Endothelial cell (in vitro differentiated cells): Measurements from ENCODE around the gene ZBBX. TPM values are rescaled to one million over a fixed set of nuclear protein-coding genes. Genes with fewer than 3 reads are reported as not detected.

Source experiments
- DNase-seq: peaks from one replicate; pipeline ENCODE4 v3.0.0; 2021; ENCODE audit warnings: low spot score
- H3K27ac Mint-ChIP-seq: one replicate; pipeline ENCODE4 v1.8.0; 2021; ENCODE audit warnings: mixed read lengths, inconsistent platforms; ENCODE audit not compliant: unreplicated experiment
- H3K27me3 Mint-ChIP-seq: one replicate; pipeline ENCODE4 v1.8.0; 2021; ENCODE audit warnings: mild to moderate bottlenecking, moderate library complexity, mixed read lengths, inconsistent platforms; ENCODE audit not compliant: unreplicated experiment
- H3K36me3 Mint-ChIP-seq: one replicate; pipeline ENCODE4 v1.8.0; 2021; ENCODE audit warnings: mild to moderate bottlenecking, low read depth, mixed read lengths, inconsistent platforms; ENCODE audit not compliant: unreplicated experiment
- H3K4me1 Mint-ChIP-seq: one replicate; pipeline ENCODE4 v1.8.0; 2021; ENCODE audit warnings: mild to moderate bottlenecking, mixed read lengths, inconsistent platforms; ENCODE audit not compliant: unreplicated experiment
- H3K4me3 Mint-ChIP-seq: one replicate; pipeline ENCODE4 v1.8.0; 2021; ENCODE audit warnings: mild to moderate bottlenecking, mixed read lengths, inconsistent platforms; ENCODE audit not compliant: unreplicated experiment
- H3K9me3 Mint-ChIP-seq: one replicate; pipeline ENCODE4 v1.8.0; 2021; ENCODE audit warnings: mixed read lengths, inconsistent platforms; ENCODE audit not compliant: unreplicated experiment
- total RNA-seq: library from RNA; stranded (reverse); fragmentation: NEBNext Ultra II Directional; extraction: Animal tissue kit (Norgen Biotek cat#: 25700); gene quantifications from one replicate; pipeline ENCODE4 v1.2.1, GENCODE V29; 2021; ENCODE audit not compliant: unreplicated experiment
- TF ChIP-seq, protein P1 (sequence below): fragments of 200-600 bp; sonication (generic); IDR thresholded peaks from one replicate; pipeline ENCODE4 v1.5.0; 2021; ENCODE audit warnings: antibody characterized with exemption; ENCODE audit not compliant: unreplicated experiment

Gene ZBBX
- total RNA-seq, 1 donor from 2014 or later = 3.2 TPM

DNA sequence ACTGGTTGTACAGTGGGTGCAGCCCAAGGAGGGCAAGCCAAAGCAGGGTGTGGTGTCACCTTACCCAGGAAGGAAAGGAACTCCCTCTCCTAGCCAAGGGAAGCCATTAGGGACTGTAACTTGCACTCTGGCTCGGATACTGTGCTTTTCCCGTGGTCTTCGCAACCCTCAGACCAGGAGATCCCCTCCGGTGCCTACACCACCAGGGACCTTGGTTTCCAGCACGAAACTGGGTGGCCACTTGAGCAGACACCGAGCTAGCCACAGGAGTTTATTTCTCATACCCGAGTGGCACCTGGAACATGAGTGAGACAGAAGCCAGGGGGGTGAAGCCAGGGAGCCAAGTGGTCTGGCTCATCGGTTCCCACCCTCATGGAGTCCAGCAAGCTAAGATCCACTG lies 90.7 kb downstream of the ZBBX start:
- no peak overlapping the region for H3K4me3 Mint-ChIP-seq
- peaks cover 1% of the 10 kb centered on the region for H3K27me3 Mint-ChIP-seq
- TF ChIP-seq, protein P1, sequence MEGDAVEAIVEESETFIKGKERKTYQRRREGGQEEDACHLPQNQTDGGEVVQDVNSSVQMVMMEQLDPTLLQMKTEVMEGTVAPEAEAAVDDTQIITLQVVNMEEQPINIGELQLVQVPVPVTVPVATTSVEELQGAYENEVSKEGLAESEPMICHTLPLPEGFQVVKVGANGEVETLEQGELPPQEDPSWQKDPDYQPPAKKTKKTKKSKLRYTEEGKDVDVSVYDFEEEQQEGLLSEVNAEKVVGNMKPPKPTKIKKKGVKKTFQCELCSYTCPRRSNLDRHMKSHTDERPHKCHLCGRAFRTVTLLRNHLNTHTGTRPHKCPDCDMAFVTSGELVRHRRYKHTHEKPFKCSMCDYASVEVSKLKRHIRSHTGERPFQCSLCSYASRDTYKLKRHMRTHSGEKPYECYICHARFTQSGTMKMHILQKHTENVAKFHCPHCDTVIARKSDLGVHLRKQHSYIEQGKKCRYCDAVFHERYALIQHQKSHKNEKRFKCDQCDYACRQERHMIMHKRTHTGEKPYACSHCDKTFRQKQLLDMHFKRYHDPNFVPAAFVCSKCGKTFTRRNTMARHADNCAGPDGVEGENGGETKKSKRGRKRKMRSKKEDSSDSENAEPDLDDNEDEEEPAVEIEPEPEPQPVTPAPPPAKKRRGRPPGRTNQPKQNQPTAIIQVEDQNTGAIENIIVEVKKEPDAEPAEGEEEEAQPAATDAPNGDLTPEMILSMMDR = no peak
- no peak for DNase-seq
- no peaks in the 10 kb centered on the region for H3K36me3 Mint-ChIP-seq
- peaks cover 2% of the 10 kb centered on the region for H3K4me1 Mint-ChIP-seq
- no peaks in the 10 kb centered on the region for H3K9me3 Mint-ChIP-seq
- no peak overlapping the region for H3K27ac Mint-ChIP-seq

DNA sequence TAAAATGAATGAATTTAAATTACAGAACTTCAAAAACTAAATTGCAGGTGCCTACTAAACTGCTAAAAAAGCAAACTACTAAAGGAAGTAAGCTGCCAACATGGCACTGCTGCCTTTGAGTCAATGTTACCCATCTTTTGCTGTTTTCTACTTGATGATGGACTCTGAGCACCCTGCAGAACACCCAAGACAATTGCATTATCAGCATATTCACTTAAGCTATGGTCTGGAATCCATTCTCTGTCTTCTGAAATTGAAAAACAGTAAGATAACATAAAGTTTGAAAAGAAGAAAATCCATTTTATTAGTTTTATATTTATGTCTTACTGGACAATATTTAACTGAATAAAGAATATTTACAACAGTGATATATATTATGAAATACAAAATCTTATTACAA lies 91.4 kb downstream of the ZBBX start:
- H3K27ac Mint-ChIP-seq = no peak overlapping the region
- no peak overlapping the region for H3K4me3 Mint-ChIP-seq
- H3K9me3 Mint-ChIP-seq = no peaks in the 10 kb centered on the region
- H3K4me1 Mint-ChIP-seq = peaks cover 2% of the 10 kb centered on the region
- no peak for DNase-seq
- H3K36me3 Mint-ChIP-seq = no peaks in the 10 kb centered on the region
- TF ChIP-seq, protein P1 = no peak
- H3K27me3 Mint-ChIP-seq = peaks cover 1% of the 10 kb centered on the region

DNA sequence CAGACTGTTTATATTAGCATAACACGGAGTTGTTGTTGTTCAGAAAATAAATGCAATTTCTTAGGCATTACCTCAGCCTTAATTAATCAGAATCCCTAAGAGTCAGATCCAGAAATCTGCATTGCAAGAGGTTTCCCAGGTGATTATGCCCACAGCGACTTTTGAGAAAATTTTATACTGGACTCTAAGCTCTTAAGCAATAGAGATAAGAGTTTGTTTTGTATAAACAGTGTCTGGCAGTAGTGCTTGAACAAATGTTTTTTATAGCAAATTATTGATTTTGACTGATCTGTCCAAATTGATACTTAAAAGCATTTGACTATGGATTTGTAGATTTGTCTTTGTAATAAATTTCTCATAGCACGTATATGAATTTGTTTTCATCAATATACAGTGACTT lies 92.8 kb downstream of the ZBBX start:
- peaks cover 1% of the 10 kb centered on the region for H3K27me3 Mint-ChIP-seq
- H3K4me3 Mint-ChIP-seq = no peak overlapping the region
- no peak for DNase-seq
- H3K27ac Mint-ChIP-seq = no peak overlapping the region
- no peaks in the 10 kb centered on the region for H3K9me3 Mint-ChIP-seq
- no peaks in the 10 kb centered on the region for H3K4me1 Mint-ChIP-seq
- H3K36me3 Mint-ChIP-seq = no peaks in the 10 kb centered on the region
- TF ChIP-seq, protein P1 = no peak

DNA sequence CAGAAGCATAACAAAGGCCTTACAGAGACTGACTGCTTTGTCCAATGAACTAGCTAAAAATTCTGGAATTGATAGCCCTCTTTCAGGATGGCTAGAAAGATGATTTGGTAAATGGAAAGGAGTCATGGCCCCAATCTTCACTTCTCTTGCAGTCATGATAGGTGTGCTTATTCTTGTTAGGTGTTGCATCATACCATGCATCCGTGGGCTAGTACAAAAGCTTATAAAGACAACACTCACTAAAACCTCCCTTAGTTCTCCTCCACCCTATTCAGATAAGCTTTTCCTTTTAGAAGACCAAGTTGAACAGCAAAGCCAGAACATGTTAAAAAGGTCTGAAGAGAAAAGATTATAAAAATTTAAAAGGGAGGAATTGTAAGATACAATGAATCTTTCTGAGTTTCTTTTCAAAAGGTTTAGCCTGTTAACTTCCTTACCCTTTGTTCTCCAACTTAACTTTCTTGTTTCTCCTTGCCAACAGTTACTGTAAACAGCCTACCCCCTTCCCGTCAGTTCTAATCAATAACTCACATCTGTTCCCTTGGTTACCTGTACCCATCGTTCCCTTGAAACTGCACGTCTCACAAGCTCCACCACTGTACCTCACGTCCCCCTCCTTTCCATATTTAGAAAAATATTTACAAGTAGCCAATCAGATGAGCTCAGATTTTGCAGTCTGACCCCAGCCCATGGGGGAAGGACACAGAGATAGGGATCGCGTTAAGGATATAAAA lies 105.8 kb downstream of the ZBBX start:
- Mint-ChIP-seq H3K4me1 (no peaks in the 10 kb centered on the region), H3K36me3 (no peaks in the 10 kb centered on the region), H3K27ac (no peak overlapping the region), H3K9me3 (no peaks in the 10 kb centered on the region), H3K27me3 (no peaks in the 10 kb centered on the region), H3K4me3 (no peak overlapping the region)
- TF ChIP-seq, protein P1 = no peak
- no peak for DNase-seq

DNA sequence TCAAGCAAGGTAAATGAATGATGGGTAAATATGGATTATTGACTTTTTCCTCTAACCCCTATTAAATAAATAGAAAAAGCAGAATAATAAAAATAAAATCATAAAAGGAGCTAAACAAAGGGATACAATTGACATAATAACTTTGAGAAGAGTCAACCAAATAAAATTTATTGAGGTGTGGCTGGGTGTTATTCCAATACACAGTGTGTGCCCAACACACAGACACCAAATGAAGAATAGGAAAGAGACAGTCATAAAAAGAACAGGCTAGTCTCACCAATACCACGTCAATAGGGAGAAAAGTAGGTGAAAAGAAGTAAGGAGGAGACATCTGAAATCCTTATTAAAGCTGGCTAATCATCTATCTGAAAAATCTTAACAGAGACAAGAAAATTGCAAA lies 127.1 kb downstream of the ZBBX start:
- Mint-ChIP-seq H3K27me3 (peaks cover 2% of the 10 kb centered on the region), H3K9me3 (no peaks in the 10 kb centered on the region), H3K36me3 (no peaks in the 10 kb centered on the region), H3K4me3 (no peak overlapping the region), H3K27ac (no peak overlapping the region), H3K4me1 (peaks cover 8% of the 10 kb centered on the region)
- no peak for DNase-seq
- TF ChIP-seq, protein P1 = no peak
